ENCODE results near the gene AHCYL1.

DNA sequence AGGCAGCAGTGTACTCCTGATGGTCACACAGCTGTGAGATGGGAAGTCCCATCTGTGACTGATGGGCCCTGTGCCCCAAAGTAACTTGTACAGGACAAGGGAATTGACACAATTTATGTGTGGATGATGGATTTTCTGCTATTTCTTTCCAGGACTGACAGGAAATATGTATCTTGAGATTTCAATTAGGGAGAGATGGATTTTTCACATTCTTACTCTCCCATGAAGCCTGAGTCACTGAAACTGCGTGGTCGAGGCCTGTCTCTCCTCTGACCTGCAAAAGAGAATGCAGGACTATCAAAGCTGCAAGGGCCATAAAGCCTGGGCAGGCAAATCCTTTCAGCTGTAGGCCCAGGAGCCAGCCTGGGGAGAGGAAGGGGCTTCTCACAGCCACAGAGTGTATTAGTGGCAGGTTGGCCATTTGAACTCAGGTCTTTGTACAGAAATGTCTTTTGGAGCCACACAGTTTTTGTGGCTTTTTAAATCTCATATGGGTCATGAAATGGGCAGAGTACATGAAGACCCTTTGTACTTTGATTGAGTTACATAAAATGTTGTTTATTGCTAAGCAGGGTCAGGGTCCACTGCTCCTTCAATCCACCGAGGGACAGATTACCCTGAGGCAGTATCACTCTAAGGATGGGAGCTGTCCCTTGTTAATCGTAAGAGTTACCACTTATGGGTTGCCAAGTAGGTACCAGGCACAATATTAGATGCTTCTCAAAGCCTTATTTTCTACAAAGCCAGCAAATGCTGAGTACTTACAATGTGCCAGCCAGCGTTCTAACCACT is 71.1 kb downstream of the AHCYL1 start:
- TF ChIP-seq, protein P1, sequence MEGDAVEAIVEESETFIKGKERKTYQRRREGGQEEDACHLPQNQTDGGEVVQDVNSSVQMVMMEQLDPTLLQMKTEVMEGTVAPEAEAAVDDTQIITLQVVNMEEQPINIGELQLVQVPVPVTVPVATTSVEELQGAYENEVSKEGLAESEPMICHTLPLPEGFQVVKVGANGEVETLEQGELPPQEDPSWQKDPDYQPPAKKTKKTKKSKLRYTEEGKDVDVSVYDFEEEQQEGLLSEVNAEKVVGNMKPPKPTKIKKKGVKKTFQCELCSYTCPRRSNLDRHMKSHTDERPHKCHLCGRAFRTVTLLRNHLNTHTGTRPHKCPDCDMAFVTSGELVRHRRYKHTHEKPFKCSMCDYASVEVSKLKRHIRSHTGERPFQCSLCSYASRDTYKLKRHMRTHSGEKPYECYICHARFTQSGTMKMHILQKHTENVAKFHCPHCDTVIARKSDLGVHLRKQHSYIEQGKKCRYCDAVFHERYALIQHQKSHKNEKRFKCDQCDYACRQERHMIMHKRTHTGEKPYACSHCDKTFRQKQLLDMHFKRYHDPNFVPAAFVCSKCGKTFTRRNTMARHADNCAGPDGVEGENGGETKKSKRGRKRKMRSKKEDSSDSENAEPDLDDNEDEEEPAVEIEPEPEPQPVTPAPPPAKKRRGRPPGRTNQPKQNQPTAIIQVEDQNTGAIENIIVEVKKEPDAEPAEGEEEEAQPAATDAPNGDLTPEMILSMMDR (IDR thresholded peaks at IDR 0.05): no peak
- no peak for TF ChIP-seq POLR2A (IDR thresholded peaks at IDR 0.05)
